CD14-positive monocyte (primary cell): ENCODE results near the gene ZNF282. TPM values are rescaled to one million over a fixed set of nuclear protein-coding genes. Genes with fewer than 3 reads are reported as not detected.
A peak's percentile ranks its signal among the peaks of the same experiment; 100 is the strongest.
"Not testable (repeated sequence)": the region's sequence is repeated elsewhere in the genome, so short reads cannot be mapped to it uniquely, and the experiment has no call there.

Source experiments
- DNase-seq, 3 donors: peaks; one replicate each; pipeline ENCODE4 v3.0.0-alpha.2; 2011 to 2022
- H2AFZ ChIP-seq: 2 replicates; pipeline ENCODE4 v1.6.0; 2012; ENCODE audit warnings: mild to moderate bottlenecking, low read depth, low read length, inconsistent platforms; ENCODE audit not compliant: insufficient read depth, poor library complexity, severe bottlenecking
- H3K27ac ChIP-seq, 2 donors: 1 replicate in 1 of 2; 2 replicates in 1 of 2; pipeline ENCODE4 v1.5.1; 2012 to 2013; ENCODE audit warnings: low read length in 2 of 2, control low read depth in 1 of 2, inconsistent platforms in 1 of 2, low read depth in 1 of 2, mild to moderate bottlenecking in 1 of 2
- H3K27me3 ChIP-seq, 2 donors: one replicate each; pipeline versions ENCODE4 v1.6.0 to v1.6.1; 2011 to 2013; ENCODE audit warnings: low read length in 2 of 2; ENCODE audit not compliant: control insufficient read depth in 2 of 2, insufficient read depth in 2 of 2
- H3K36me3 ChIP-seq, 2 donors: replicated peaks in 1 of 2; 1 replicate in 1 of 2; 2 replicates in 1 of 2; pipeline versions ENCODE4 v1.5.1 to v1.6.1; 2012 to 2013; ENCODE audit warnings: low read length in 2 of 2, control low read depth in 1 of 2, inconsistent platforms in 1 of 2, mild to moderate bottlenecking in 1 of 2; ENCODE audit not compliant: insufficient read depth in 2 of 2, control insufficient read depth in 1 of 2
- H3K4me1 ChIP-seq, 2 donors: 1 replicate in 1 of 2; 2 replicates in 1 of 2; pipeline versions ENCODE4 v1.5.1 to v1.6.1; 2012 to 2013; ENCODE audit warnings: low read length in 2 of 2, control low read depth in 1 of 2, inconsistent platforms in 1 of 2, mild to moderate bottlenecking in 1 of 2, moderate library complexity in 1 of 2; ENCODE audit not compliant: insufficient read depth in 2 of 2, control insufficient read depth in 1 of 2
- H3K4me2 ChIP-seq: replicated peaks from 2 replicates; pipeline ENCODE3; 2012; ENCODE audit warnings: low read length, moderate library complexity, mild to moderate bottlenecking; ENCODE audit not compliant: poor library complexity, severe bottlenecking; ENCODE audit errors: extremely low read depth
- H3K4me3 ChIP-seq, 3 experiments: fragments of 200-600 bp in 1 of 3; sonication (generic) in 1 of 3; replicated peaks in 1 of 3; 1 replicate in 2 of 3; 2 replicates in 1 of 3; pipeline ENCODE4 v1.5.1; 2011 to 2013; ENCODE audit warnings: low read length in 3 of 3, mild to moderate bottlenecking in 3 of 3, control low read depth in 2 of 3, low read depth in 2 of 3, inconsistent platforms in 1 of 3, moderate library complexity in 1 of 3
- H3K79me2 ChIP-seq: 2 replicates; pipeline ENCODE4 v1.6.0; 2012; ENCODE audit warnings: mild to moderate bottlenecking, control low read depth, inconsistent platforms, low read length, moderate library complexity; ENCODE audit not compliant: insufficient read depth
- H3K9ac ChIP-seq: 2 replicates; pipeline ENCODE4 v1.6.0; 2017; ENCODE audit warnings: low read length, mild to moderate bottlenecking; ENCODE audit not compliant: insufficient read depth, poor library complexity, severe bottlenecking
- H3K9me3 ChIP-seq, 2 donors: replicated peaks in 1 of 2; 1 replicate in 1 of 2; 2 replicates in 1 of 2; pipeline versions ENCODE4 v1.5.1 to v1.6.1; 2012 to 2013; ENCODE audit warnings: low read length in 2 of 2, control low read depth in 1 of 2; ENCODE audit not compliant: control insufficient read depth in 1 of 2, insufficient read depth in 1 of 2
- H4K20me1 ChIP-seq: 2 replicates; pipeline ENCODE4 v1.6.0; 2012; ENCODE audit warnings: mild to moderate bottlenecking, low read length, control low read depth, moderate library complexity; ENCODE audit not compliant: insufficient read depth
- H3K27ac Mint-ChIP-seq, 7 donors: one replicate each; pipeline ENCODE4 v1.8.0; 2020; ENCODE audit warnings: mild to moderate bottlenecking in 7 of 7, mixed read lengths in 7 of 7, moderate library complexity in 6 of 7, inconsistent platforms in 2 of 7
- H3K27me3 Mint-ChIP-seq, 3 donors: one replicate each; pipeline ENCODE4 v1.8.0; 2021 to 2022; ENCODE audit warnings: low read depth in 3 of 3, mild to moderate bottlenecking in 3 of 3, mixed read lengths in 3 of 3, moderate library complexity in 3 of 3, inconsistent platforms in 1 of 3
- H3K36me3 Mint-ChIP-seq, 2 donors: one replicate each; pipeline ENCODE4 v1.8.0; 2020; ENCODE audit warnings: mixed read lengths in 2 of 2, inconsistent platforms in 1 of 2, mild to moderate bottlenecking in 1 of 2
- H3K4me1 Mint-ChIP-seq: one replicate; pipeline ENCODE4 v1.8.0; 2020; ENCODE audit warnings: mild to moderate bottlenecking, mixed read lengths
- H3K4me3 Mint-ChIP-seq, 2 donors: one replicate each; pipeline ENCODE4 v1.8.0; 2020; ENCODE audit warnings: mild to moderate bottlenecking in 2 of 2, mixed read lengths in 2 of 2, moderate library complexity in 1 of 2
- H3K9me3 Mint-ChIP-seq, 7 donors: one replicate each; pipeline ENCODE4 v1.8.0; 2020 to 2022; ENCODE audit warnings: mixed read lengths in 7 of 7, mild to moderate bottlenecking in 6 of 7, moderate library complexity in 6 of 7, inconsistent platforms in 2 of 7
- CTCF ChIP-seq: fragments of 200-600 bp; IDR thresholded peaks from one replicate; pipeline ENCODE4 v1.8.0; 2022; ENCODE audit warnings: antibody characterized with exemption, mild to moderate bottlenecking
- WGBS: methylation state at CpG from one replicate; pipeline ENCODE4 v1.1.5; 2013; ENCODE audit warnings: missing lambda C conversion rate; ENCODE audit not compliant: insufficient coverage; 5-methylcytosine and 5-hydroxymethylcytosine counted together
- intact Hi-C, 2 donors: fragments of 100-400 bp; cut with micrococcal nuclease; formaldehyde crosslinking; loops; one replicate each; pipeline versions ENCODE4 v1.15.0 to v1.15.1; 2023
- polyA plus RNA-seq, 3 donors: library from polyadenylated mRNA; depleted of rRNA in 1 of 3; unstranded in 2 of 3; stranded (reverse) in 1 of 3; fragments of 300-500 nt in 2 of 3; fragments of >200 nt in 1 of 3; fragmentation: Illumina TruSeq in 2 of 3; gene quantifications; 1 replicate in 2 of 3; 2 replicates in 1 of 3; pipeline ENCODE4 v1.2.3, GENCODE V29; 2012 to 2021

The ZNF282 gene
- polyA plus RNA-seq, 3 donors: 0.51 to 6.2 (median 0.86) TPM

DNA sequence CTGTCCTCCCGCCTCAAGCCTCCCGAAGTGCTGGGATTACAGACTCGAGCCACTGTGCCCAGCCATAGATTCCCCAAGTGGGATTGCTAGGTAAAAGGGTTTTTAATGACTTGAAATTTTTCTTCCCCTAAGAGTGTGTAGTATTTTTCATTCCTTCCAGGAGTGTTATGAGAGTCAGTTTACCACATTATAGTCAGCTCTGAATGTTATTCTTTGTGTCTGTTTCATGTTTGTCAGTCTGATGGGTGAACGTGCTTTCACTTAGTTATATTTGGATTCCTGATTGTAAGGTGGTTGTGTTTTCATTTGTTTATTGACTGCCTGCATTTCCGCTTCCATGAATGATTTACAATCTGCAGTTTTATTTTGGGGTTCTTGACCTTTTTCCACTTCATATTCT is 50.4 kb downstream of the ZNF282 start:
- H3K4me3 Mint-ChIP-seq: no peak overlapping the region

DNA sequence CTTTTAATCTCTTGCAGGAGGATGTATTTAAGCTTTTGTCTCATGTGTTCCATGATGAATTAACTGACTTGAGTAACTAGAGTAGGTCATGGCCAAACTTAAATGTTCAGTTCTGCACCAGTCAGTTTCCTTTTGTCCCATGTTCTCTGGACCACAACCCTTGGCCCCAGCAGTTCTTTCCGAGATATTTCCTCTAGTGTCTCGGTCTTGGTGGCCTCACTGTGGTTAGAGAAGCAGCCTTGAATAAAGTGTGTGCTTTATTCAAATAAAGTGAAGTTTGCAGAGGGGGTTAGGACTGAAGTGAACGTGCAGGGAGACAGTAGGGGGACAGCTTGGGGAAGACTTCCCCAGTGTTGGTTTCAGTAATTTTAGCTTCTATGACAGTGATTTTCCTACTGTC is 53.4 kb downstream of the ZNF282 start:
- intact Hi-C loops: no loop called here
- no peak overlapping the region for H3K4me3 Mint-ChIP-seq
- H3K9ac ChIP-seq: no peak overlapping the region

More for the DNA sequence above, 50.4 kb downstream of the ZNF282 start:
- Histone ChIP-seq H3K79me2 (peaks cover 54% of the 10 kb centered on the region), H3K27me3 (no peaks in the 10 kb centered on the region), H3K36me3 (peaks cover 8 to 13% of the 10 kb centered on the region in 2 donors), H2AFZ (no peak overlapping the region), H4K20me1 (peaks cover 43% of the 10 kb centered on the region), H3K27ac (no peak overlapping the region), H3K4me3 (no peak overlapping the region), H3K9me3 (peaks cover 5 to 6% of the 10 kb centered on the region in 2 donors), H3K9ac (no peak overlapping the region), H3K4me2 (no peak overlapping the region), H3K4me1 (peaks cover 1 to 2% of the 10 kb centered on the region in 2 donors)
- no peaks in the 10 kb centered on the region for H3K27me3 Mint-ChIP-seq
- peak overlapping the region in 2 of 7 donors; percentile 0 to 3 for H3K27ac Mint-ChIP-seq
- H3K9me3 Mint-ChIP-seq: peaks cover 3 to 10% (median 8%) of the 10 kb centered on the region in 7 donors
- WGBS: no CpG with 5 or more reads among the region's 5 CpGs
- no peak for DNase-seq
- peaks cover 15 to 34% of the 10 kb centered on the region in 2 donors for H3K36me3 Mint-ChIP-seq
- TF ChIP-seq CTCF: no peak
- peaks cover 17% of the 10 kb centered on the region for H3K4me1 Mint-ChIP-seq
- intact Hi-C loops: no loop called here

DNA sequence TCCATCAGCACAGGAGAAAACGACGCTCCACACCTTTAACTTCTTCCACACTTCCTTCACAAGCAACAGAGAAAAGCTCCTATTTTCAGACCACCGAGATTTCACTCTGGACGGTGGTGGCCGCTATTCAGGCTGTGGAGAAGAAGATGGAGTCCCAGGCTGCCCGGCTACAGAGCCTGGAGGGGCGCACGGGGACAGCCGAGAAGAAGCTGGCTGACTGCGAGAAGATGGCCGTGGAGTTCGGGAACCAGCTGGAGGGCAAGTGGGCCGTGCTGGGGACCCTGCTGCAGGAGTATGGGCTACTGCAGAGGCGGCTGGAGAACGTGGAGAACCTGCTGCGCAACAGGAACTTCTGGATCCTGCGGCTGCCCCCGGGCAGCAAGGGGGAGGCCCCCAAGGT is 54.8 kb downstream of the ZNF282 start:
- peak overlapping the region in 1 of 7 donors; percentile 29 for H3K27ac Mint-ChIP-seq
- intact Hi-C loops, H3K9me3 Mint-ChIP-seq, H3K9ac ChIP-seq, H3K4me3 ChIP-seq, H2AFZ ChIP-seq, H3K27me3 Mint-ChIP-seq, H3K27ac ChIP-seq, H3K9me3 ChIP-seq, H3K4me2 ChIP-seq, H3K4me1 Mint-ChIP-seq, DNase-seq, H3K27me3 ChIP-seq, H3K4me1 ChIP-seq, H3K4me3 Mint-ChIP-seq: not testable (repeated sequence)
- Histone ChIP-seq H4K20me1 (peaks cover 30% of the 10 kb centered on the region), H3K79me2 (peaks cover 23% of the 10 kb centered on the region), H3K36me3 (peaks cover 47 to 55% of the 10 kb centered on the region in 2 donors)
- H3K36me3 Mint-ChIP-seq: peaks cover 49 to 64% of the 10 kb centered on the region in 2 donors
- whole genome bisulfite sequencing: 98% methylated on average over 16 of the region's 18 CpGs

More for the DNA sequence above, 53.4 kb downstream of the ZNF282 start:
- TF ChIP-seq CTCF: no peak
- H3K9me3 Mint-ChIP-seq: no peaks in the 10 kb centered on the region
- Histone ChIP-seq H3K36me3 (peaks cover 35 to 41% of the 10 kb centered on the region in 2 donors), H4K20me1 (peaks cover 40% of the 10 kb centered on the region), H3K79me2 (peaks cover 32% of the 10 kb centered on the region), H3K4me3 (no peak overlapping the region), H3K4me2 (no peak overlapping the region), H2AFZ (no peak overlapping the region), H3K9me3 (no peaks in the 10 kb centered on the region), H3K27ac (no peak overlapping the region), H3K4me1 (no peaks in the 10 kb centered on the region), H3K27me3 (no peaks in the 10 kb centered on the region)
- 31% methylated on average over 3 of the region's 3 CpGs for WGBS
- peaks cover 37 to 52% of the 10 kb centered on the region in 2 donors for H3K36me3 Mint-ChIP-seq
- no peak for DNase-seq
- H3K4me1 Mint-ChIP-seq: peaks cover 10% of the 10 kb centered on the region
- H3K27me3 Mint-ChIP-seq: no peaks in the 10 kb centered on the region
- no peak overlapping the region for H3K27ac Mint-ChIP-seq
